ENCODE measurements around the gene ACTRT1.

The ACTRT1 gene

GRCh38 chrX:128052303-128052702 lies at the start of gene ACTRT1:
Gene ACTRT1, minus strand, starts transcription at chrX:128052403. Its CDS starts 197 bp downstream, at chrX:128052206.
- H3K9ac ChIP-seq (ENCODE audit: low read length): no peak within 1 kb of the TSS
- no peaks in the 10 kb centered on the region for H3K9me3 ChIP-seq (ENCODE audit: low read length)
- H3K4me1 ChIP-seq (ENCODE audit: insufficient read depth, low read length): no peaks in the 10 kb centered on the region
- no peaks in the 10 kb centered on the region for H3K27me3 ChIP-seq (ENCODE audit: control insufficient read depth in 1 of 2, insufficient read depth in 2 of 2, low read length in 2 of 2)
- no peaks in the 10 kb centered on the region for H3K36me3 ChIP-seq (ENCODE audit: insufficient read depth, low read length)
- H3K4me3 ChIP-seq (ENCODE audit: low read depth in 1 of 2, low read length in 2 of 2): no peak within 1 kb of the TSS
- no peak within 1 kb of the TSS for H3K27ac ChIP-seq (ENCODE audit: low read depth, low read length)

GRCh38 chrX:128078545-128078944 lies 26.3 kb upstream of the ACTRT1 start:
- no peak overlapping the region for H3K9ac ChIP-seq (ENCODE audit: low read length)
- no peaks in the 10 kb centered on the region for H3K27me3 ChIP-seq (ENCODE audit: control insufficient read depth in 1 of 2, insufficient read depth in 2 of 2, low read length in 2 of 2)
- H3K27ac ChIP-seq (ENCODE audit: low read depth, low read length): no peak overlapping the region
- H3K4me3 ChIP-seq (ENCODE audit: low read depth in 1 of 2, low read length in 2 of 2): no peak overlapping the region
- no peaks in the 10 kb centered on the region for H3K36me3 ChIP-seq (ENCODE audit: insufficient read depth, low read length)
- no peaks in the 10 kb centered on the region for H3K9me3 ChIP-seq (ENCODE audit: low read length)
- H3K4me1 ChIP-seq (ENCODE audit: insufficient read depth, low read length): no peaks in the 10 kb centered on the region

GRCh38 chrX:128057421-128057820 lies 5.2 kb upstream of the ACTRT1 start:
- H3K4me1 ChIP-seq (ENCODE audit: insufficient read depth, low read length): no peaks in the 10 kb centered on the region
- H3K9me3 ChIP-seq (ENCODE audit: low read length): no peaks in the 10 kb centered on the region
- no peak overlapping the region for H3K27ac ChIP-seq (ENCODE audit: low read depth, low read length)
- no peaks in the 10 kb centered on the region for H3K27me3 ChIP-seq (ENCODE audit: control insufficient read depth in 1 of 2, insufficient read depth in 2 of 2, low read length in 2 of 2)
- H3K9ac ChIP-seq (ENCODE audit: low read length): no peak overlapping the region
- H3K4me3 ChIP-seq (ENCODE audit: low read depth in 1 of 2, low read length in 2 of 2): no peak overlapping the region
- H3K36me3 ChIP-seq (ENCODE audit: insufficient read depth, low read length): no peaks in the 10 kb centered on the region

GRCh38 chrX:128051526-128051925 lies 677 bp downstream of the ACTRT1 start:
- H3K36me3 ChIP-seq (ENCODE audit: insufficient read depth, low read length): no peaks in the 10 kb centered on the region
- H3K4me3 ChIP-seq (ENCODE audit: low read depth in 1 of 2, low read length in 2 of 2): no peak overlapping the region
- H3K4me1 ChIP-seq (ENCODE audit: insufficient read depth, low read length): no peaks in the 10 kb centered on the region
- H3K9me3 ChIP-seq (ENCODE audit: low read length): no peaks in the 10 kb centered on the region
- H3K27me3 ChIP-seq (ENCODE audit: control insufficient read depth in 1 of 2, insufficient read depth in 2 of 2, low read length in 2 of 2): no peaks in the 10 kb centered on the region
- no peak overlapping the region for H3K9ac ChIP-seq (ENCODE audit: low read length)
- H3K27ac ChIP-seq (ENCODE audit: low read depth, low read length): no peak overlapping the region

GRCh38 chrX:128035318-128035717 lies 16.9 kb downstream of the ACTRT1 start:
- H3K36me3 ChIP-seq (ENCODE audit: insufficient read depth, low read length): no peaks in the 10 kb centered on the region
- H3K27me3 ChIP-seq (ENCODE audit: control insufficient read depth in 1 of 2, insufficient read depth in 2 of 2, low read length in 2 of 2): no peaks in the 10 kb centered on the region
- H3K9me3 ChIP-seq (ENCODE audit: low read length): no peaks in the 10 kb centered on the region
- H3K4me3 ChIP-seq (ENCODE audit: low read depth in 1 of 2, low read length in 2 of 2): no peak overlapping the region
- no peak overlapping the region for H3K27ac ChIP-seq (ENCODE audit: low read depth, low read length)
- no peaks in the 10 kb centered on the region for H3K4me1 ChIP-seq (ENCODE audit: insufficient read depth, low read length)
- no peak overlapping the region for H3K9ac ChIP-seq (ENCODE audit: low read length)

- no peaks in the 10 kb centered on the region for H3K4me1 ChIP-seq (ENCODE audit: insufficient read depth, low read length)
- H3K4me3 ChIP-seq (ENCODE audit: low read depth in 1 of 2, low read length in 2 of 2): no peak overlapping the region
- no peak overlapping the region for H3K9ac ChIP-seq (ENCODE audit: low read length)
- H3K27ac ChIP-seq (ENCODE audit: low read depth, low read length): no peak overlapping the region
- H3K27me3 ChIP-seq (ENCODE audit: control insufficient read depth in 1 of 2, insufficient read depth in 2 of 2, low read length in 2 of 2): no peaks in the 10 kb centered on the region
- H3K36me3 ChIP-seq (ENCODE audit: insufficient read depth, low read length): no peaks in the 10 kb centered on the region
- no peaks in the 10 kb centered on the region for H3K9me3 ChIP-seq (ENCODE audit: low read length)
These were observed 30.6 kb downstream of the ACTRT1 start for GRCh38 chrX:128021566-128021965.

- Histone ChIP-seq H3K4me1 (ENCODE audit: insufficient read depth, low read length) (no peaks in the 10 kb centered on the region), H3K36me3 (ENCODE audit: insufficient read depth, low read length) (no peaks in the 10 kb centered on the region), H3K27ac (ENCODE audit: low read depth, low read length) (no peak overlapping the region), H3K9me3 (ENCODE audit: low read length) (no peaks in the 10 kb centered on the region), H3K4me3 (ENCODE audit: low read depth in 1 of 2, low read length in 2 of 2) (no peak overlapping the region), H3K9ac (ENCODE audit: low read length) (no peak overlapping the region), H3K27me3 (ENCODE audit: control insufficient read depth in 1 of 2, insufficient read depth in 2 of 2, low read length in 2 of 2) (no peaks in the 10 kb centered on the region)
These were observed 31.5 kb downstream of the ACTRT1 start for GRCh38 chrX:128020701-128021100.

GRCh38 chrX:128019218-128019617 lies 33.0 kb downstream of the ACTRT1 start:
- no peaks in the 10 kb centered on the region for H3K9me3 ChIP-seq (ENCODE audit: low read length)
- no peaks in the 10 kb centered on the region for H3K4me1 ChIP-seq (ENCODE audit: insufficient read depth, low read length)
- H3K9ac ChIP-seq (ENCODE audit: low read length): no peak overlapping the region
- no peaks in the 10 kb centered on the region for H3K36me3 ChIP-seq (ENCODE audit: insufficient read depth, low read length)
- H3K27me3 ChIP-seq (ENCODE audit: control insufficient read depth in 1 of 2, insufficient read depth in 2 of 2, low read length in 2 of 2): no peaks in the 10 kb centered on the region
- H3K27ac ChIP-seq (ENCODE audit: low read depth, low read length): no peak overlapping the region
- H3K4me3 ChIP-seq (ENCODE audit: low read depth in 1 of 2, low read length in 2 of 2): no peak overlapping the region

GRCh38 chrX:128012015-128012414 lies 40.2 kb downstream of the ACTRT1 start:
- no peaks in the 10 kb centered on the region for H3K27me3 ChIP-seq (ENCODE audit: control insufficient read depth in 1 of 2, insufficient read depth in 2 of 2, low read length in 2 of 2)
- no peak overlapping the region for H3K4me3 ChIP-seq (ENCODE audit: low read depth in 1 of 2, low read length in 2 of 2)
- no peaks in the 10 kb centered on the region for H3K4me1 ChIP-seq (ENCODE audit: insufficient read depth, low read length)
- H3K9ac ChIP-seq (ENCODE audit: low read length): no peak overlapping the region
- no peaks in the 10 kb centered on the region for H3K36me3 ChIP-seq (ENCODE audit: insufficient read depth, low read length)
- H3K27ac ChIP-seq (ENCODE audit: low read depth, low read length): no peak overlapping the region
- no peaks in the 10 kb centered on the region for H3K9me3 ChIP-seq (ENCODE audit: low read length)

- Histone ChIP-seq H3K9me3 (ENCODE audit: low read length) (no peaks in the 10 kb centered on the region), H3K4me3 (ENCODE audit: low read depth in 1 of 2, low read length in 2 of 2) (no peak overlapping the region), H3K27ac (ENCODE audit: low read depth, low read length) (no peak overlapping the region), H3K36me3 (ENCODE audit: insufficient read depth, low read length) (no peaks in the 10 kb centered on the region), H3K9ac (ENCODE audit: low read length) (no peak overlapping the region), H3K4me1 (ENCODE audit: insufficient read depth, low read length) (no peaks in the 10 kb centered on the region), H3K27me3 (ENCODE audit: control insufficient read depth in 1 of 2, insufficient read depth in 2 of 2, low read length in 2 of 2) (no peaks in the 10 kb centered on the region)
These were observed 44.3 kb downstream of the ACTRT1 start for GRCh38 chrX:128007882-128008281.
